Upper lobe of left lung (tissue), 6 donors: Measurements from ENCODE around the gene HSPBP1. TPM values are rescaled to one million over a fixed set of nuclear protein-coding genes. Genes with fewer than 3 reads are reported as not detected.

Experiments
- ATAC-seq, 2 donors: fragments of 200-7000 bp; cut with Tn5 transposase; one replicate each; pipeline ENCODE4 v1.9.1; 2022; ENCODE audit warnings: mild to moderate bottlenecking in 2 of 2, moderate library complexity in 2 of 2; ENCODE audit not compliant: low FRiP score in 2 of 2
- DNase-seq, 2 donors: peaks; one replicate each; pipeline ENCODE4 v3.0.0-alpha.2; 2019 to 2020
- H3K27ac ChIP-seq, 4 donors: fragments of 200-600 bp; sonication (generic); one replicate each; pipeline ENCODE4 v1.5.1; 2016 to 2019
- H3K27me3 ChIP-seq, 4 donors: fragments of 200-600 bp; sonication (generic); one replicate each; pipeline ENCODE4 v1.5.1; 2017 to 2019
- H3K36me3 ChIP-seq, 4 donors: fragments of 200-600 bp; sonication (generic); one replicate each; pipeline ENCODE4 v1.5.1; 2016 to 2019
- H3K4me1 ChIP-seq, 4 donors: fragments of 200-600 bp; sonication (generic); one replicate each; pipeline ENCODE4 v1.5.1; 2018 to 2019
- H3K4me3 ChIP-seq, 4 donors: fragments of 200-600 bp; sonication (generic); one replicate each; pipeline ENCODE4 v1.5.1; 2017 to 2019; ENCODE audit warnings: mild to moderate bottlenecking in 2 of 4, moderate library complexity in 1 of 4
- H3K9me3 ChIP-seq, 4 donors: fragments of 200-600 bp; sonication (generic); one replicate each; pipeline ENCODE4 v1.5.1; 2018 to 2019
- EP300 ChIP-seq, 4 donors: sonication (generic); formaldehyde crosslinking; IDR thresholded peaks; one replicate each; pipeline ENCODE4 v1.5.1; 2017; ENCODE audit warnings: antibody characterized with exemption in 4 of 4, control low read depth in 2 of 4
- POLR2A ChIP-seq, 4 donors: fragments of 450-650 bp; IDR thresholded peaks; one replicate each; pipeline ENCODE4 v1.5.1; 2016 to 2017; ENCODE audit warnings: antibody characterized with exemption in 4 of 4, mild to moderate bottlenecking in 2 of 4
- POLR2AphosphoS5 ChIP-seq, 2 donors: sonication (generic); formaldehyde crosslinking; IDR thresholded peaks; one replicate each; pipeline ENCODE4 v1.5.1; 2017; ENCODE audit warnings: antibody characterized with exemption in 2 of 2
- whole genome bisulfite sequencing, 2 donors: methylation state at CpG; one replicate each; pipeline ENCODE4 v1.1.5; 2017 to 2018; 5-methylcytosine and 5-hydroxymethylcytosine counted together
- total RNA-seq, 6 donors: library from RNA; depleted of rRNA in 4 of 6; stranded (reverse); fragments of >200 nt in 4 of 6; gene quantifications; one replicate each; pipeline versions ENCODE4 v1.1.0 to v1.2.1, GENCODE V29; 2016 to 2021
- TF ChIP-seq, protein P1 (sequence below), 6 experiments: fragments of 450-650 bp in 4 of 6; fragments of 200-600 bp in 2 of 6; sonication (generic) in 2 of 6; IDR thresholded peaks; one replicate each; pipeline ENCODE4 v1.5.1; 2016 to 2019; ENCODE audit warnings: antibody characterized with exemption in 6 of 6
- donor health status: DM: no; HTN: no; CAD: no; lungs with moderate emphysema.
- donor health status: DM: no; HTN: yes; CAD: no; lungs with severe emphysema.

HSPBP1 gene
- total RNA-seq, 6 donors from 2014 or later = 21.0 to 34.6 (median 30.1) TPM

DNA sequence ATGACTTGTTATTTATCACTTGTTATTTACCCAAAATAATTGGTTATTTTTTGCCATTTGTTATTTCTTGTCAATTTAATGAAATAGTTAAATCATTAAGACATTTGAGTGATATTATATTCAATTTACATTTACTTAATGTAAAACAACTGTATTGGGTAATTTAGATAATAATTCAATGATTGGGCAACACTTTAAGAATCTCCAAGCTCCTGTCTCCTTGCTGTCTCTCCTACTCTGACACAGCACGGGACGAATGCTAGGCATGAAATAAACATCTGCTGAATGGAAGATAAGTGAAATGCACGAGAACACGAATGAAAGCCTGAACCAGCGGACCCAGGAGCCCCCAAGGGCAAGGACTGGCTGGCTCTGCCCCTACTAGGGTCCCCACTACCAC is 15.4 kb downstream of the HSPBP1 start:
- Histone ChIP-seq H3K4me1 (peaks cover 6 to 7% (median 7%) of the 10 kb centered on the region in 4 donors), H3K9me3 (no peaks in the 10 kb centered on the region), H3K4me3 (no peak overlapping the region), H3K27ac (no peak overlapping the region), H3K36me3 (peaks cover 0 to 10% (median 3%) of the 10 kb centered on the region in 4 donors), H3K27me3 (no peaks in the 10 kb centered on the region)
- no peak for DNase-seq
- ATAC-seq = no peak
- TF ChIP-seq POLR2AphosphoS5 (IDR thresholded peaks at IDR 0.05) = no peak
- TF ChIP-seq, protein P1, sequence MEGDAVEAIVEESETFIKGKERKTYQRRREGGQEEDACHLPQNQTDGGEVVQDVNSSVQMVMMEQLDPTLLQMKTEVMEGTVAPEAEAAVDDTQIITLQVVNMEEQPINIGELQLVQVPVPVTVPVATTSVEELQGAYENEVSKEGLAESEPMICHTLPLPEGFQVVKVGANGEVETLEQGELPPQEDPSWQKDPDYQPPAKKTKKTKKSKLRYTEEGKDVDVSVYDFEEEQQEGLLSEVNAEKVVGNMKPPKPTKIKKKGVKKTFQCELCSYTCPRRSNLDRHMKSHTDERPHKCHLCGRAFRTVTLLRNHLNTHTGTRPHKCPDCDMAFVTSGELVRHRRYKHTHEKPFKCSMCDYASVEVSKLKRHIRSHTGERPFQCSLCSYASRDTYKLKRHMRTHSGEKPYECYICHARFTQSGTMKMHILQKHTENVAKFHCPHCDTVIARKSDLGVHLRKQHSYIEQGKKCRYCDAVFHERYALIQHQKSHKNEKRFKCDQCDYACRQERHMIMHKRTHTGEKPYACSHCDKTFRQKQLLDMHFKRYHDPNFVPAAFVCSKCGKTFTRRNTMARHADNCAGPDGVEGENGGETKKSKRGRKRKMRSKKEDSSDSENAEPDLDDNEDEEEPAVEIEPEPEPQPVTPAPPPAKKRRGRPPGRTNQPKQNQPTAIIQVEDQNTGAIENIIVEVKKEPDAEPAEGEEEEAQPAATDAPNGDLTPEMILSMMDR (IDR thresholded peaks at IDR 0.05) = no peak
- no peak for TF ChIP-seq EP300 (IDR thresholded peaks at IDR 0.05)
- TF ChIP-seq POLR2A (IDR thresholded peaks at IDR 0.05) = no peak
- 93 to 96% methylated on average over 5 of the region's 5 CpGs for WGBS, 2 donors

DNA sequence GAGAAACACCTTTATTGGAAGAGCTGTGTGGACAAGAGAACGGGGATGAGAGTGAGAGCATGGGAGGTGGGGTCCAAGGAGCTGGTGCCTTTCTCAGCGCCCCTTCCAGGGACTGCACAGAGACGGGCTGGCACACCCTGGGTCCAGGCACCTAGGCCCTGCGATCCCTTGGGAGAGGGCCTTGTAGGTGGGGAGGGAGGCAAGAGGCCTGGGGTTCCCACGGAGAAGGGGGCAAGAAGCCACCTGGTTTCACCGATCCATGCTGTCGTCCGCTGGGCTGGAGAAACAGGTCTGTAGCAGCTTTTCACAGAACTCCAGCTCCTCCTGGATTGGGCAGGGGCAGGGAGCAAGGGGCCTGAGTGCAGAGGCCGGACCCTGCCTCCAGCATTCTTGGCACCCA is 17.6 kb downstream of the HSPBP1 start:
- ATAC-seq (no peak), DNase-seq (no peak)
- H3K4me1 ChIP-seq = peaks cover 6 to 17% (median 10%) of the 10 kb centered on the region in 4 donors
- H3K9me3 ChIP-seq = no peaks in the 10 kb centered on the region
- no peak overlapping the region for H3K4me3 ChIP-seq
- 90 to 93% methylated on average over 5 to 9 of the region's 9 CpGs for WGBS, 2 donors
- no peak overlapping the region for H3K27ac ChIP-seq
- TF ChIP-seq EP300 (IDR thresholded peaks at IDR 0.05) (no peak), POLR2A (IDR thresholded peaks at IDR 0.05) (no peak), POLR2AphosphoS5 (IDR thresholded peaks at IDR 0.05) (no peak)
- TF ChIP-seq, protein P1 (IDR thresholded peaks at IDR 0.05) = no peak
- no peaks in the 10 kb centered on the region for H3K27me3 ChIP-seq
- H3K36me3 ChIP-seq = peaks cover 0 to 5% (median 1%) of the 10 kb centered on the region in 4 donors

DNA sequence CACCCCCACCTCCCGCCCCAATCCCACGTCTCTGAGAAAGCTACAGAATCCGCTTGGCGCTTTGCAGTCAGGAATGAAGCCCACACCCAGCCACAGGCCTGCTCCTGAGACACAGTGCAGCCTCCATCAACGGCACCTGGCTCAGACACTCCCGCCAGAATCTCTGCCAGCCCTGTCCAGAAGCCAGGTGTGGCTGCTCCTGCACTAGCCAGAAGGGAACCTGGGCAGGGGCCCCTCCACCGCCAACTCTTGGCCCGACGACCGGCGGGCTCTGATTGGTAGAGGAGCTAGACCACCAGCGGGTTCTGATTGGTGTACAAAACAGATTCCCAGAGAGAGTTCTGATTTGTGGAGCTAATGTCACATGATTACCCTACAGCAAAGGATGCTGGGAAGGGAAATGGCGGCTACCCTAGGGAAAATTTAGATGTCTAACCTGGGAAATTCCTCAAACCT is 18.2 kb downstream of the HSPBP1 start:
- peaks cover 11 to 23% (median 17%) of the 10 kb centered on the region in 4 donors for H3K4me1 ChIP-seq
- peaks cover 0 to 5% (median 1%) of the 10 kb centered on the region in 4 donors for H3K36me3 ChIP-seq
- TF ChIP-seq, protein P1 (IDR thresholded peaks at IDR 0.05) = no peak
- TF ChIP-seq POLR2A (IDR thresholded peaks at IDR 0.05) (no peak), EP300 (IDR thresholded peaks at IDR 0.05) (no peak), POLR2AphosphoS5 (IDR thresholded peaks at IDR 0.05) (no peak)
- H3K9me3 ChIP-seq = no peaks in the 10 kb centered on the region
- H3K27ac ChIP-seq = no peak overlapping the region
- no peak for DNase-seq
- no peaks in the 10 kb centered on the region for H3K27me3 ChIP-seq
- no peak overlapping the region for H3K4me3 ChIP-seq
- ATAC-seq = no peak
- WGBS, 2 donors = 93 to 100% methylated on average over 3 to 13 of the region's 13 CpGs

- 37 to 45% methylated on average over 24 to 29 of the region's 29 CpGs for WGBS, 2 donors
- TF ChIP-seq POLR2AphosphoS5 (IDR thresholded peaks at IDR 0.05) = no peak
- no peak for TF ChIP-seq EP300 (IDR thresholded peaks at IDR 0.05)
- TF ChIP-seq, protein P1 (IDR thresholded peaks at IDR 0.05) = no peak
- no peak for TF ChIP-seq POLR2A (IDR thresholded peaks at IDR 0.05)
- peak overlapping the region; percentile 26 to 98 (median 95) for H3K4me3 ChIP-seq
- peak overlapping the region; percentile 90 to 95 (median 93) for H3K27ac ChIP-seq
- peaks cover 31 to 44% (median 36%) of the 10 kb centered on the region in 4 donors for H3K4me1 ChIP-seq
- H3K9me3 ChIP-seq = no peaks in the 10 kb centered on the region
- no peak for DNase-seq
- peaks cover 0 to 5% (median 0%) of the 10 kb centered on the region in 4 donors for H3K36me3 ChIP-seq
- no peaks in the 10 kb centered on the region for H3K27me3 ChIP-seq
- no peak for ATAC-seq
Observed at GRCh38 chr19:55259540-55260210, 20.2 kb downstream of the HSPBP1 start.
